ENCODE data around the gene TMEM170B.

TMEM170B gene

DNA sequence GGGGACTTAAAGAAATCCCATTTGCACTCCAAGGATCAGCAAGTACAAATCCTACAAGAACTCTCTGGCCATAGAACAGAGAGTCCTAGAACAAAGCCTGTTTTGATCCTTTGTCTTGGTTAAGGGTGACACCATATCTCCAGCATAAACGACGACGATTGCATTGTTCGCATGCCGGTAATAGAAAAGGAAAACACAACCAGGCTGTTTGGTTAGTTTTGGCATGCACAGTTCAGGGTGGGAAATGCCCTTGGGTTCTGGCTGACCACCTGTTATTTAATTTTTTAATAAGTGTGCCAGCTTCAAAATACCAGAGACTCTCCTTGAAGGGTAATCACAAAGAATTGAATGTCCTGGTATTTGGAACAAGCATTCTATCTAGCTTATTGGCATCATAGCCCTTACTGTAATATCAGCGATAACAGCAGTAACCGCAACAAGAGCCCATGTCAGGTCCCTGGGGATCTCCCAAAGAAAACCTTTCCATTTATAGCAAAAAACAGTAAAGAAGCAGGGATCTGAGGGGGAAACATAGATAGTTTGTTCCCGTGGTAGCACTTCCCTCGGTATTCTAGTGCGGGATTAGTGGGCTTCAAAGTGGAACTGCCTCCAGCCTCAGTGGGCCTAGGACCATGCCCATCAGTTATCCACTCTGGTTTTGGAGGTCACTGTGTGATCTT lies 77.1 kb downstream of the TMEM170B start:
- Histone ChIP-seq H3K27me3 (replicated peaks) (no peaks in the 10 kb centered on the region), H3K4me3 (ENCODE audit: low read depth, low read length) (no peak overlapping the region), H3K36me3 (replicated peaks) (no peaks in the 10 kb centered on the region), H3K27ac (peak overlapping the region; percentile 97)
- peak; percentile 52 for DNase-seq
- TF ChIP-seq, protein P1, sequence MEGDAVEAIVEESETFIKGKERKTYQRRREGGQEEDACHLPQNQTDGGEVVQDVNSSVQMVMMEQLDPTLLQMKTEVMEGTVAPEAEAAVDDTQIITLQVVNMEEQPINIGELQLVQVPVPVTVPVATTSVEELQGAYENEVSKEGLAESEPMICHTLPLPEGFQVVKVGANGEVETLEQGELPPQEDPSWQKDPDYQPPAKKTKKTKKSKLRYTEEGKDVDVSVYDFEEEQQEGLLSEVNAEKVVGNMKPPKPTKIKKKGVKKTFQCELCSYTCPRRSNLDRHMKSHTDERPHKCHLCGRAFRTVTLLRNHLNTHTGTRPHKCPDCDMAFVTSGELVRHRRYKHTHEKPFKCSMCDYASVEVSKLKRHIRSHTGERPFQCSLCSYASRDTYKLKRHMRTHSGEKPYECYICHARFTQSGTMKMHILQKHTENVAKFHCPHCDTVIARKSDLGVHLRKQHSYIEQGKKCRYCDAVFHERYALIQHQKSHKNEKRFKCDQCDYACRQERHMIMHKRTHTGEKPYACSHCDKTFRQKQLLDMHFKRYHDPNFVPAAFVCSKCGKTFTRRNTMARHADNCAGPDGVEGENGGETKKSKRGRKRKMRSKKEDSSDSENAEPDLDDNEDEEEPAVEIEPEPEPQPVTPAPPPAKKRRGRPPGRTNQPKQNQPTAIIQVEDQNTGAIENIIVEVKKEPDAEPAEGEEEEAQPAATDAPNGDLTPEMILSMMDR (IDR thresholded peaks at IDR 0.05; ENCODE audit: low read depth, low read length, missing control alignments): no peak
- in situ Hi-C loops (cut with HindIII; ENCODE audit: low pct_ligation_motif_present, low sequenced_read_pairs): no loop called here

DNA sequence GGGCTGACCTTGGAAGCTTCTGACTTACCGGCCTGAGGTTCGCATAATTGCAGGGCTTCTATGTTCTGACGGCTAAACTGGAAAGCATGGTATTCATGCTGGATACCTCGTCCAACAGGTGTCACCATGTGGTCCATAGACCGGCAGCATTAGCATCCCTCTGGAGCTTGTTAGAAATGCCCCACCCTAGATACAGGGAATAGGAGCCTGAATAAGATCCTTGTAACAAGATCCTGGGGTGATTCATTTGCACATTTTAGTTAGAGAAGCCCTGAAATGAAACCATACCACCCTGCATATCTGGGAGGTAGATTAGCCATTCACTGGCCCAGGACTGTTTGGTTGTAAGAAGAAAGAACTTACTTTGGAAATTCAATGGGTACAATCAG lies 77.7 kb downstream of the TMEM170B start:
- H3K4me3 ChIP-seq (ENCODE audit: low read depth, low read length): no peak overlapping the region
- peak; percentile 57 for DNase-seq
- peak overlapping the region; percentile 97 for H3K27ac ChIP-seq
- TF ChIP-seq, protein P1 (IDR thresholded peaks at IDR 0.05; ENCODE audit: low read depth, low read length, missing control alignments): no peak
- in situ Hi-C loops (cut with HindIII; ENCODE audit: low pct_ligation_motif_present, low sequenced_read_pairs): no loop called here
- no peaks in the 10 kb centered on the region for H3K36me3 ChIP-seq (replicated peaks)
- no peaks in the 10 kb centered on the region for H3K27me3 ChIP-seq (replicated peaks)

DNA sequence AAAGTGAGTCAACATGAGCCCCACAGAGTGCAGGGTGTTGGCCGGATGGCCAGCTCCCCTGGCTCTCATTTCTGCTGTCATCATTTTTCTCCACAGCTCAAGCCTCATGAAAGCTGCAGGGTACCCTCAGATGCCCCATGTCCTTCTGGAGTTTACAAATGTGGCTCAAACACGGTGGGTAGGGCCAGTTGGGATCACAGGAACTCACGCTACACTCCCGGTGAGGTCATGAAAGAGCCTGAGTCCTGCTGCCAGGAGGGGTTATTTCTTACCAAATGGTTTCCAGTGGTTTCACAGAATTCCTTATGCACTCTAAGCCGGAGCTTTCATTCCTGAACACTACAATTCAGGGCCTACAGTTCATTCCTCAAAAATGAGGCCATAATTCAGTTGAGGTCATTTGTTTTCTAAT lies 78.7 kb downstream of the TMEM170B start:
- peak overlapping the region; percentile 97 for H3K27ac ChIP-seq
- TF ChIP-seq, protein P1 (IDR thresholded peaks at IDR 0.05; ENCODE audit: low read depth, low read length, missing control alignments): no peak
- H3K4me3 ChIP-seq (ENCODE audit: low read depth, low read length): no peak overlapping the region
- in situ Hi-C loops (cut with HindIII; ENCODE audit: low pct_ligation_motif_present, low sequenced_read_pairs): no loop called here
- peak; percentile 95 for DNase-seq
- H3K36me3 ChIP-seq (replicated peaks): no peaks in the 10 kb centered on the region
- no peaks in the 10 kb centered on the region for H3K27me3 ChIP-seq (replicated peaks)

DNA sequence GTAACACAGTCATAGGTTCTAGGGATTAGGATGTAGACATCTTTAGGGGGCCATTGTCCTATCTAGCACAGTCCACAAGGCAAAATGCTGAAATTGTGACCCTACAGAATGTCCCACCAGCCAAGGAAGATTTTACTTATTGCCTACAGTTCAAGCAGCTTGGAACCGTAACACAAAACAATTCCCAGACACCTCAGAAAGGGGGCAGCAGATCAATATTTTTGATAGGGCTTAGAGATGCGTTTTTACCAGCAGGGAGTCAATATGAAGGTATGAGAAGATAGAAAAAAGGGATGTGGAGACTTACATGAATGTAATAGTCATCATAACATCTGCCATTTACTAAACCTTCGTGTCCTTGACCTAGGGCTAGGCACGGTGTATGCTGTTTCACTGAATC lies 81.0 kb downstream of the TMEM170B start:
- TF ChIP-seq, protein P1 (IDR thresholded peaks at IDR 0.05; ENCODE audit: low read depth, low read length, missing control alignments): peak; percentile 45
- peak; percentile 41 for DNase-seq

DNA sequence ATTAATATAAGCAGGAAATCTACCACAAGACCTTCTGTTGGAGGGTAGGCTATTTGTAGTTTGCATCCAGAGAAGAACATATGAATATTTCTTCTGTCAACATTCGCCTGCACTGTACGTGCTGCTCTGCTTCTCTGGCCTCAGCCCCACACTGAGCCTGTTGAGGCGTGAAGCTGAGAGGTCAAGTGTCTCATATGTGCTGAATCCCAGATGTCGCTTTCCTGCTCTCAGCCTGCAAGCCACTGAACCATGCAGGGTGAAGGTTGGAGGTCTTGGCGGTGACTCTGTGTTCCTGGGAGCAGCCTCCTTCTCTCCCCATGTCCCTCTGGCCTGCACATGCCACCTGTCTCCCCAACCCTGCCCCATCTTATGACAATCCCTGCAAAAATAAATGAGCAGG lies 83.6 kb downstream of the TMEM170B start:
- in situ Hi-C loops (cut with HindIII; ENCODE audit: low pct_ligation_motif_present, low sequenced_read_pairs): no loop called here
- no peak for DNase-seq
- Histone ChIP-seq H3K27ac (no peak overlapping the region), H3K4me3 (ENCODE audit: low read depth, low read length) (no peak overlapping the region), H3K36me3 (replicated peaks) (no peaks in the 10 kb centered on the region), H3K27me3 (replicated peaks) (no peaks in the 10 kb centered on the region)
- TF ChIP-seq, protein P1 (IDR thresholded peaks at IDR 0.05; ENCODE audit: low read depth, low read length, missing control alignments): no peak

More for the DNA sequence above, 81.0 kb downstream of the TMEM170B start:
- H3K36me3 ChIP-seq (replicated peaks): no peaks in the 10 kb centered on the region
- in situ Hi-C loops (cut with HindIII; ENCODE audit: low pct_ligation_motif_present, low sequenced_read_pairs): no loop called here
- no peak overlapping the region for H3K27ac ChIP-seq
- H3K4me3 ChIP-seq (ENCODE audit: low read depth, low read length): no peak overlapping the region
- no peaks in the 10 kb centered on the region for H3K27me3 ChIP-seq (replicated peaks)

DNA sequence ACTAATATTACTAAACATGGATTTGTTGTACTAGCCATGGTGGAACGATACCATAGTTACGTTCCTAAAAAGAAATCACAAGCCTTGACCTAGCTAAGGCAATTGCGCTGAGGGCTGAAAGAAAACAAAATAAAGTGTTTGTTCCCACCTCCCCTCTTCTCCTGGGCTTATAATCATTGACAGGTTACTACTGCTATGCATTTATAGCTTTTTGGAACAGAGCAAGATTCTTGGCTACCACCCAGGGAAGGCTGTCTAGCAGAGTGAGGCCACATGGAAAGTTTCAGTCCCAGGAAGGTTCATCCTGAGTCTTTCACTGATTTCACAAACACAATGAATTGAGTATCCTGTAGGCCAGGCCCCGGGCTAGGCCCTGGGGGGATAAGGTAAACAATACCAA lies 84.6 kb downstream of the TMEM170B start:
- in situ Hi-C loops (cut with HindIII; ENCODE audit: low pct_ligation_motif_present, low sequenced_read_pairs): no loop called here
- H3K4me3 ChIP-seq (ENCODE audit: low read depth, low read length): no peak overlapping the region
- no peak overlapping the region for H3K27ac ChIP-seq
- TF ChIP-seq, protein P1 (IDR thresholded peaks at IDR 0.05; ENCODE audit: low read depth, low read length, missing control alignments): no peak
- H3K36me3 ChIP-seq (replicated peaks): no peaks in the 10 kb centered on the region
- no peak for DNase-seq
- no peaks in the 10 kb centered on the region for H3K27me3 ChIP-seq (replicated peaks)

Data from brain microvascular endothelial cell (primary cell).